Prostate gland (tissue), 2 donors: ENCODE measurements around the gene GPX3.

Experiments used
- POLR2A ChIP-seq: fragments of 450-650 bp; IDR thresholded peaks from one replicate; pipeline ENCODE4 v1.6.1; 2016; ENCODE audit warnings: antibody characterized with exemption, mild to moderate bottlenecking
- POLR2AphosphoS5 ChIP-seq: sonication (generic); formaldehyde crosslinking; IDR thresholded peaks from one replicate; pipeline ENCODE4 v1.6.1; 2017; ENCODE audit warnings: antibody characterized with exemption
- TF ChIP-seq, protein P1 (sequence below), 4 experiments: fragments of 200-600 bp in 2 of 4; fragments of 450-650 bp in 2 of 4; sonication (generic) in 2 of 4; IDR thresholded peaks; 1 replicate in 3 of 4; 2 replicates in 1 of 4; pipeline ENCODE4 v1.5.1; 2016 to 2019; ENCODE audit warnings: antibody characterized with exemption in 4 of 4, mild to moderate bottlenecking in 2 of 4, moderate library complexity in 2 of 4

DNA sequence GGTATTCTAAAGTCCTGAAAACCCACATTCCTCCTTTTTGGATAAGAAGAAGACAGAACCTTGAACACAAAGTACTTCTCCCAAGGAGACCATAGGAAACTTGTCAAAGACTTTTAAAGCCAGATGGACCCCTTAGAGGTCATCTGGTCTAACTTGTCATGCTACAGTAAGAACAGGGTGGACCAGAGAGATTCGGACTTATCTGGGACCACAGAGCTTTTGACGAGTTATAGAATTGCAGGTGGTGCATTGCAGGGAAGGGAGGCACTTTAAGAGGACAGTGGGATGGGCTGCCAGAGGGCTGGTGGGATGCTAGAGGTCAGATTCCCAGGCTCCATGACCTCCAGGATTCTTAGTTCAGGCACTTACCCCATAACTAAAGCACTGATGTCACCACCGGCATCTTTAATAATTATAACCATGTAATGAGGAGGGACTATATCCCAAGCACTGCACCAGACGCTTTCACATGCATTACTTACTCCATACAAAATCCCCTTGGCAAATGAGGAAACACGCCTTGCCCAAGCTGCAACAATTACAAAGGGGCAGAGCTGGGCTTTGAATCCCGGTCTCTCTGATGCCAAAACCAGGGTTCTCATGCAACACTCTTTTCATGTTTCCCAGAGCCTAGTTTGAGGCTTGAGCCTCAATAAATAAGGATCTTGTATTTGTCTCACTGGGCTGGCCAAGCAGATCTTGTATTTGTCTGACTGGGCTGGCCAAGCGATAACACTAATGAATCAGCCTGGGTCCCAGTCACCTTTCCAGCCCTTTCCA lies 12.8 kb upstream of the GPX3 start:
- TF ChIP-seq POLR2A (no peak), POLR2AphosphoS5 (no peak)
- TF ChIP-seq, protein P1, sequence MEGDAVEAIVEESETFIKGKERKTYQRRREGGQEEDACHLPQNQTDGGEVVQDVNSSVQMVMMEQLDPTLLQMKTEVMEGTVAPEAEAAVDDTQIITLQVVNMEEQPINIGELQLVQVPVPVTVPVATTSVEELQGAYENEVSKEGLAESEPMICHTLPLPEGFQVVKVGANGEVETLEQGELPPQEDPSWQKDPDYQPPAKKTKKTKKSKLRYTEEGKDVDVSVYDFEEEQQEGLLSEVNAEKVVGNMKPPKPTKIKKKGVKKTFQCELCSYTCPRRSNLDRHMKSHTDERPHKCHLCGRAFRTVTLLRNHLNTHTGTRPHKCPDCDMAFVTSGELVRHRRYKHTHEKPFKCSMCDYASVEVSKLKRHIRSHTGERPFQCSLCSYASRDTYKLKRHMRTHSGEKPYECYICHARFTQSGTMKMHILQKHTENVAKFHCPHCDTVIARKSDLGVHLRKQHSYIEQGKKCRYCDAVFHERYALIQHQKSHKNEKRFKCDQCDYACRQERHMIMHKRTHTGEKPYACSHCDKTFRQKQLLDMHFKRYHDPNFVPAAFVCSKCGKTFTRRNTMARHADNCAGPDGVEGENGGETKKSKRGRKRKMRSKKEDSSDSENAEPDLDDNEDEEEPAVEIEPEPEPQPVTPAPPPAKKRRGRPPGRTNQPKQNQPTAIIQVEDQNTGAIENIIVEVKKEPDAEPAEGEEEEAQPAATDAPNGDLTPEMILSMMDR (IDR thresholded peaks at IDR 0.05) = no peak
